ENCODE measurements around the gene NCAPH2. TPM values are rescaled to one million over a fixed set of nuclear protein-coding genes. Genes with fewer than 3 reads are reported as not detected.

NCAPH2 gene
- total and polyA plus RNA-seq, 2 of the 13 experiments (the other 11 are each of a cell fraction or from before 2014, with no cell fraction given) = 28.1 to 64.4 TPM

DNA sequence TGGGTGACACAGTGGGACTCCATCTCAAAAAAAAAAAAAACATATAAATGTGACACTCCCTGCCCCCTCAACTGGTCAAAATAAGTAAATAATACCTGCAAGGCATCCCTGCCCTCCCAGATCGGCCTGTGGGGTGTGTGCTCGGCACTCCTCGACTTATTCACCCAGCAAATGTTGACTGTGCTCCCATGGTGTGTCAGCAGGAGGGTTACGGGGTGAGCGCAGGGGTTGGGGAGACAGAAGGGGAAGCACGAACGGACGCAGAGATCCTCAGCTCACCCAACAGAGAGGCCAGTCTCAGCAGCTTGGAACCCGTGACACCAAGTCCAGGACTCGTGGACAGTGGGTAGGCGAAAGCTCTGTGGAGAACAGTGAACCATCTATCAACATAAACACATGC lies 28.3 kb upstream of the NCAPH2 start:
- no TSS peak for BruUV-seq (replicated peaks)
- no peak for FAIRE-seq
- no peak overlapping the region for H2AFZ ChIP-seq (ENCODE audit: low read length)
- ChIA-PET POLR2A (interaction anchor here (0.9 to 1.4 kb wide), 3 partner anchors 28 to 162 kb away, joined by 3 to 4 read pairs (median 3); partner anchors contain the start of genes LMF2, NCAPH2 and SCO2), CTCF (ENCODE audit: low intra/inter-chr PET ratio, low total read pairs) (no interaction called here)
- no peak overlapping the region for H3K4me2 ChIP-seq (ENCODE audit: low read depth, low read length)
- in situ Hi-C loops (cut with HindIII; ENCODE audit: extremely low pct_ligation_motif_present, low pct_unique_long_range_greater_than_20kb) (no loop called here), intact Hi-C loops (cut with micrococcal nuclease; ENCODE audit: unreplicated experiment) (no loop called here)
- H4K20me1 ChIP-seq (ENCODE audit: insufficient read depth, low read length) = no peaks in the 10 kb centered on the region; the same call in 1 of the 2 replicates
- H3K27ac ChIP-seq (ENCODE audit: extremely low read length, insufficient read depth, low read length) = no peak overlapping the region
- peaks cover 0 to 4% of the 10 kb centered on the region in 2 experiments; a peak in 1 of 5 replicates for H3K27me3 ChIP-seq (ENCODE audit: control insufficient read depth in 1 of 2, insufficient read depth in 2 of 2, low read length in 2 of 2)
- H3K9me3 ChIP-seq (ENCODE audit: low read length) = no peaks in the 10 kb centered on the region
- H3K4me1 ChIP-seq (ENCODE audit: insufficient read depth, low read length) = peaks cover 49% of the 10 kb centered on the region
- H3K36me3 ChIP-seq (replicated peaks in 1 of 2; ENCODE audit: control insufficient read depth in 1 of 2, insufficient read depth in 2 of 2, low read length in 2 of 2) = no peaks in the 10 kb centered on the region
- H3K79me2 ChIP-seq (ENCODE audit: insufficient read depth, low read length) = no peaks in the 10 kb centered on the region
- no peak overlapping the region for H3K4me3 ChIP-seq (replicated peaks in 1 of 3; ENCODE audit: insufficient read depth in 1 of 3, low read depth in 2 of 3, low read length in 3 of 3)
- no peak overlapping the region for H3K9ac ChIP-seq (ENCODE audit: insufficient read depth, low read depth, low read length)
- no peak for DNase-seq (ENCODE audit: low spot score)
- no peak for ATAC-seq
- 62% methylated on average over 11 of the region's 11 CpGs for WGBS (ENCODE audit: low lambda C conversion rate)
- TF ChIP-seq DMAP1 (CRISPR knock-in tag; IDR thresholded peaks at IDR 0.05) = no peak
- TF ChIP-seq KLF16 (CRISPR knock-in tag; IDR thresholded peaks at IDR 0.05) = no peak
- TF ChIP-seq KDM3A (CRISPR knock-in tag; IDR thresholded peaks at IDR 0.05; ENCODE audit: low read depth) = no peak
- TF ChIP-seq ZNF503 (CRISPR knock-in tag; IDR thresholded peaks at IDR 0.05) = no peak
- no peak for TF ChIP-seq SRF (IDR thresholded peaks at IDR 0.05; ENCODE audit: low read depth, low read length)
- TF ChIP-seq ZNF720 (CRISPR knock-in tag; IDR thresholded peaks at IDR 0.05) = no peak
- TF ChIP-seq PRPF4 (IDR thresholded peaks at IDR 0.05; ENCODE audit: low read depth, low read length, poor library complexity, severe bottlenecking) = no peak
- no peak for TF ChIP-seq ZKSCAN5 (CRISPR knock-in tag; IDR thresholded peaks at IDR 0.05)
- TF ChIP-seq ZNF513 (CRISPR knock-in tag; conservative IDR thresholded peaks at IDR 0.05) = no peak
- no peak for TF ChIP-seq ZNF460 (CRISPR knock-in tag; IDR thresholded peaks at IDR 0.05; ENCODE audit: borderline replicate concordance)
- TF ChIP-seq ZNF3 (CRISPR knock-in tag; IDR thresholded peaks at IDR 0.05) = no peak
- TF ChIP-seq U2AF2 (IDR thresholded peaks at IDR 0.05; ENCODE audit: low read depth, low read length) = no peak
- no peak for TF ChIP-seq ZNF546 (CRISPR knock-in tag; conservative IDR thresholded peaks at IDR 0.05)
- no peak for TF ChIP-seq KIAA2018 (CRISPR knock-in tag; IDR thresholded peaks at IDR 0.05; ENCODE audit: borderline replicate concordance)
- TF ChIP-seq ZSCAN12 (CRISPR knock-in tag; IDR thresholded peaks at IDR 0.05) = no peak

Measured in HepG2 (cell line).